Ectodermal cell (in vitro differentiated cells): ENCODE measurements around the gene ADD3.

ENCODE experiments used
- H3K27ac ChIP-seq: 2 replicates; pipeline ENCODE4 v1.7.0; 2013; ENCODE audit warnings: mild to moderate bottlenecking, low read depth, low read length; ENCODE audit not compliant: insufficient read depth, poor library complexity, severe bottlenecking
- H3K27me3 ChIP-seq: 2 replicates; pipeline ENCODE4 v1.7.0; 2013; ENCODE audit warnings: mild to moderate bottlenecking, low read length; ENCODE audit not compliant: insufficient read depth, control insufficient read depth, poor library complexity, severe bottlenecking
- H3K36me3 ChIP-seq: one replicate; pipeline ENCODE4 v1.7.0; 2013; ENCODE audit warnings: low read length; ENCODE audit not compliant: control insufficient read depth, insufficient read depth
- H3K4me1 ChIP-seq: one replicate; pipeline ENCODE4 v1.7.0; 2013; ENCODE audit warnings: low read length; ENCODE audit not compliant: control insufficient read depth, insufficient read depth
- H3K4me3 ChIP-seq: 2 replicates; pipeline ENCODE4 v1.7.0; 2013; ENCODE audit warnings: low read depth, low read length, control low read depth; ENCODE audit not compliant: insufficient read depth
- H3K9me3 ChIP-seq: 2 replicates; pipeline ENCODE4 v1.7.0; 2013; ENCODE audit warnings: mild to moderate bottlenecking, low read length, moderate library complexity; ENCODE audit not compliant: control insufficient read depth
- WGBS, 2 experiments: methylation state at CpG; one replicate each; pipeline ENCODE4 v1.1.7; 2013; ENCODE audit warnings: missing lambda C conversion rate in 2 of 2; 5-methylcytosine and 5-hydroxymethylcytosine counted together

The ADD3 gene

DNA sequence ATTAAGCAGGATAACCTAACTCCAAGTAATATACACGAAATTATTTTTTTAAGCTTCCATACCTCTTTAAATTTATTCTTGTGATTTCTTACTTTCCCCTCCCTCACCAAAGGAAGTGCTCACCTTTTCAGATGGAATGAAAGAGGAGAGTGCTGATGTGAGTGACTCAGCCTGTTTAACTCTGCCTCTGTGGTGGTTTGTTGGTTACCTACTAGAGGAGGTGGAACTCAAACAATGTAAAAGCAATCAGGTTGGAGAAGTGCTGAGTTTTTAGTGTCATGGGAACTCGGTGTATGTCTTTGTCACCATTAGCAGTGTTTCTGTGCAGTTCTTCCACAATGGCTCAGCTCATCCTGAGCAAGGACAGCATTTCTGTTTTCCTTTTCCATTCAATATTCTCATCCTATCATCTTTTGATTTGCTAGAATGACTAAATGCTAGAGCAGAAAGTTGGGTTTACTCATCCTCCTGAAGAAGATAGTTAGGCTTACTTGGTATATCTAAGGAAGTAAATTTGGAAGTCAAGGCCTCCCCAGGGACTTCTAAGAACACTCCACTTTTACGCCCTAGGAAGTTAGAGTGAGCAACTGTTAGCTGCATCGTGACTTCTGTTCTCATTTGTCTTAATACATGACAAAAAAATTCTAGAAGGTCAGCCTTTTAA is 6.0 kb downstream of the ADD3 start:
- H3K9me3 ChIP-seq, result no peaks in the 10 kb centered on the region
- no peak overlapping the region for H3K4me3 ChIP-seq
- no peaks in the 10 kb centered on the region for H3K36me3 ChIP-seq
- no peaks in the 10 kb centered on the region for H3K27me3 ChIP-seq
- H3K27ac ChIP-seq, result no peak overlapping the region
- H3K4me1 ChIP-seq, result peaks cover 25% of the 10 kb centered on the region
- 51 to 81% methylated on average over 2 to 4 of the region's 4 CpGs for WGBS, 2 experiments

GRCh38 chr10:110016039-110016438 is 8.3 kb downstream of the ADD3 start:
- Histone ChIP-seq H3K27ac (peak overlapping the region; percentile 3), H3K4me1 (peaks cover 15% of the 10 kb centered on the region), H3K27me3 (no peaks in the 10 kb centered on the region), H3K36me3 (no peaks in the 10 kb centered on the region), H3K9me3 (no peaks in the 10 kb centered on the region), H3K4me3 (no peak overlapping the region)

DNA sequence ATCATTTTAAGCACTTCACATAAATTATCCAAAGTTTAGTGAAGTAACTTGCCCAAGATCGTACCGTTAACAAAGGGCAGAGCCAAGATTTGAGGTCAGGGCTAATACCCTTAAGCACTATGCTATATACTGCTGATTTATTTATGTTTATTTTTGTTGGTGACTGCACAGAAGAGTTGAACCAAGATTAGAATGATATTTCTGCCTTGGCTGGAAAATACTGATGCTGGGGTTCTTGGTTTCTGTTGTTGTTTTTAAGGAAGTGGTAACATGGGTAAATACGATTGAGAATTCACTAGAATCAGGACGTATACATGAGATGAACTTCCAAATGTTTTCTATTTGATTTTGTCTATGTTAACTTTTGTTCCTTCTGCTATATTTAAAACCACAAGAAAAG is 9.3 kb downstream of the ADD3 start:
- Histone ChIP-seq H3K27me3 (no peaks in the 10 kb centered on the region), H3K4me3 (no peak overlapping the region), H3K4me1 (peaks cover 12% of the 10 kb centered on the region), H3K9me3 (no peaks in the 10 kb centered on the region), H3K27ac (no peak overlapping the region), H3K36me3 (no peaks in the 10 kb centered on the region)
- 85 to 97% methylated on average over 4 of the region's 4 CpGs for WGBS, 2 experiments

DNA sequence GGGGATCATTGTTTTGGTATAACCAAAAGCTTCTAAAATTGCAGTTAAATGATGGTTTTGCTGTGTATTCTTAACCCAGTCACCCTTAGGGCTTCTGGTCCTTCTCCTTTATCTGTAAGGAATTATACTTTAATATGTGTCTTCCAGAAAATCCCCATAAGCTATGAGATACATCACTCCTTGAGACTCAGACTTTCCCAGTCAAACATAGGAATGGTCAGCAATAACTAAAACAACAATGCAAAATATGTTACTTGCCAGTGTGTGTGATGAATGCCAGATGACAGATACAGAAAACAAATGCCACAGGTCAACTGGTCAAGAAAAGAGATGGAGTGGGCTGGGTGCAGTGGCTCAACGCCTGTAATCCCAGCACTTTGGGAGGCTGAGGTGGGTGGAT is 10.1 kb downstream of the ADD3 start:
- WGBS, 2 experiments, result 89 to 100% methylated on average over 1 of the region's 1 CpG
- H3K4me1 ChIP-seq, result peaks cover 9% of the 10 kb centered on the region
- no peaks in the 10 kb centered on the region for H3K9me3 ChIP-seq
- no peaks in the 10 kb centered on the region for H3K36me3 ChIP-seq
- H3K4me3 ChIP-seq, result no peak overlapping the region
- no peak overlapping the region for H3K27ac ChIP-seq
- H3K27me3 ChIP-seq, result no peaks in the 10 kb centered on the region

GRCh38 chr10:110020265-110020664 is 12.5 kb downstream of the ADD3 start:
- H3K36me3 ChIP-seq, result no peaks in the 10 kb centered on the region
- no peaks in the 10 kb centered on the region for H3K9me3 ChIP-seq
- WGBS, 2 experiments, result 93 to 94% methylated on average over 6 of the region's 6 CpGs

DNA sequence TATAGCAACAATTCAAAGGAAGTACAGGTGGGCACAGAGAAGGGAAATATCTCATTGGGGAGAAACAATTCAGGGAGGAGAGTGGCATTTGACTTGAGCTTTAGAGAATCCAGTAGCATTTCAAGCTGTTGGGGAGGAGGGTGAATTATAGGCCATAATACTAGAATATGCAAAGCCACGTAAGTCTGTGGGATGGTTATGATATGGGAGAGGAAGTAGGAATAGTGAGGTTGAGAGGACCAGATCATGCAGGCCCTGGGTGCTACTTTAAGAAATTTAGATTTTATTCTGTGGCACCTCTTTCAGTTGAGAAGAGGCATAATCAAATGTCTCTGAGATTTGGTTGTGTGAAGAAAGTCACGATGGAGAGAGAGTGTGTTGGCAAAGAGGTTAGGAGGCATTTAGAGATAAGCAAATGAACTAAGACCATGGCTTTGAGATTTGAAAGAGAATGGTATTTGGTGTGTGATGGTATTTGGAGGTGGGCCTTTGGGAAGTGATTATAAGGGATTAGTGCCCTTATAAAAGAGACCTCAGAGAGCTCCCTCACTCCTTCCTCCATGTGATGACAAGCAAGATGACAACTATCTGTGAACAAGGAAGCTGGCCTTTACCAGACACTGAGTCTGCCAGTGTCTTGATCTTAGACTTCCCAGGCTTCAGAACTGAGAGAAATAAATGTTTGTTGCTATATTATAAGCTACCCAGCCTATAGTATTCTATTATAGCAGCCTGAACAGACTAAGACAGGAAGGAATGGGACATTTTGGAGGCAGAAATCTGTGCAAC is 15.1 kb downstream of the ADD3 start:
- Histone ChIP-seq H3K4me1 (no peaks in the 10 kb centered on the region), H3K9me3 (no peaks in the 10 kb centered on the region), H3K27ac (no peak overlapping the region), H3K4me3 (no peak overlapping the region), H3K36me3 (no peaks in the 10 kb centered on the region), H3K27me3 (no peaks in the 10 kb centered on the region)
- 89 to 90% methylated on average over 2 of the region's 2 CpGs for WGBS, 2 experiments

More at GRCh38 chr10:110020265-110020664, 12.5 kb downstream of the ADD3 start:
- Histone ChIP-seq H3K27me3 (no peaks in the 10 kb centered on the region), H3K4me1 (peaks cover 9% of the 10 kb centered on the region), H3K4me3 (no peak overlapping the region), H3K27ac (no peak overlapping the region)

DNA sequence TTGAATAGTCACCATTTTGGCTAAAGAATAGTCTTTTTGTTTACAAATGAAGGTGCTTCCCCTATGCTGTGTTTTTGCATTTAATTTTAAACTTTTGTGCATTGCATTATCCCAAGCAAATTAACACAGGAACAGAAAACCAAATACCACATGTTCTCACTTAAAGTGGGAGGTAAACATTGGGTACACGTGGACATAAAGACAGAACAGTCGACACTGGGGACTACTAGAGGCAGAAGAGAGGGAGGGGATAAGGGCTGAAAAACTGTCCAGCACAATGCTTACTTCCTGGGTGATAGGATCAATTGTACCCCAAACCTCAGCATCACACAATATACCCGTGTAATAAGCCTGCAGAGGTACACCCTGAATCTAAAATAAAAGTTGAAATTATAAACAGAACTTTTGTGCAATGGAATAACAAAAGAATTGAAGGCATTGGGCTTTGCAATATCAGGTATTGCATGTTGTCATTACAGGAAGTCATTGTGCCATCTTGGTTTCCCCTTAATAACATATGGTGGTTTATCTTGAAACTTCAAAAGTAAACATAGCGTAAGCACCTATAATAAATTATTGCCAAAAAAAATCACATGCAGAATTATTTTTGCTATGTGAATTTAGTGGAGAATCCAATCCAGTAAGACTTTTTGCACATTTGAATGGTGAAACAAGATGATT is 16.1 kb downstream of the ADD3 start:
- WGBS, 2 experiments, result 83 to 86% methylated on average over 3 to 4 of the region's 4 CpGs
- no peak overlapping the region for H3K4me3 ChIP-seq
- no peak overlapping the region for H3K27ac ChIP-seq
- no peaks in the 10 kb centered on the region for H3K4me1 ChIP-seq
- H3K9me3 ChIP-seq, result no peaks in the 10 kb centered on the region
- no peaks in the 10 kb centered on the region for H3K36me3 ChIP-seq
- no peaks in the 10 kb centered on the region for H3K27me3 ChIP-seq

DNA sequence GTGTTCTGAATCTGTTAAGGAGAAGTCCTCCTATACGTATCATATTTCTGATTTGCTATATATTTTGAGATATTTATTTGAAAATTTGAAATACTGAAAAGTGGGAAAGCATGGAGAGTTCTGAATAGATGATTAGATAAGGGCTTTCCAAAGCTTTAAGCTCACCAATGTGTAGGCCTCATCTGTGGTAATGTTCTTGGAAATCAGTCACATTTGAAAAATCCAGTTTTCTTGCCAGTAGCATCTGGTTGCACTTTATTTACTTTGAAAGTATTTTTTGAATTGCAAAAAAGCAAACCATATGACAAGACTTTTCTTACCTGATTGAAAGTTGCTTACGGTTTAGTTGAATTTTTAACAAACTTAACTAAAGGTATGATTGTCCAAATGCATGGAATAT is 21.7 kb downstream of the ADD3 start:
- Histone ChIP-seq H3K4me3 (no peak overlapping the region), H3K9me3 (no peaks in the 10 kb centered on the region), H3K4me1 (no peaks in the 10 kb centered on the region), H3K36me3 (no peaks in the 10 kb centered on the region), H3K27ac (no peak overlapping the region), H3K27me3 (no peaks in the 10 kb centered on the region)
- WGBS, 2 experiments, result 83 to 100% methylated on average over 1 to 2 of the region's 2 CpGs

DNA sequence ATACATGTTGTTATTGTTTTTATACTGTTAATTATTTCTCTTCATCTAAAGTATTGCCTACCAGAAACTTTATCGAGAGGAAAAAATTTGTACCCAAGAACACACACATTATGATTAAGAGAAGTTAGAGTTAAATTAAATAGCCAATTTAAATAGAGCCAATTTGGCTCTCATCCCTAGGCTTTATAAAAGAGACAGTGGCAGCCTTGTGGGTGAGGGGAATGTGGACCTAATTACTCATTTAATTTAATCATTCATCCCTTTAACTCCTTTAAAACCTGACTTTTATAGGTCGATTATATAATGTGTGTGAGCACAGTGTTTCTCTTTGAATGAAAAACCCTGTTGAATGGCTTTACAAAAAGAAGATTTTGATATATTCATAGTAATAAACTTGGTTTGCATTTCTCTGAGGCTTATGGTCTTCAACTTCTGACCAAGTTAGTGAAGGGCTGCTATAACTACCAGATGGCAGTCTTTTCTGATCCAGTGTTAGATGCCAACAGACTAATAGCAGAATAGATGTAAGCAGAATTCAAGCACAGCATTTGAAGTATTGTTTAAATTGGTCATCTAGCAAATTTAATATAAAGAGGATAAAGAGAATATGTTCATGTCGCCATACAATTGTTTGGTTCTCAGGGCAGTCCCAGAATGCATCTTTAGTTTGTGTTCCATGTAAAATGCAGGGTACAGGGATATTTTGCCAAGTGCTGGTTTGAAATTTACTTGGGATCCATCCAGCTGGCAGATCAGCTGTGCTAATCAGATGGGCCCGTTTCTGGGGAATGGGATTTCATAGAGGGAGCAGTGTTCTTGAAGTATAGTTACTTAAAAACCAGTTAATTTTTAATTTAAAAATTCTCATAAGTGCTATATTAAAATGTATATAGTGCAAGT is 25.3 kb downstream of the ADD3 start:
- Histone ChIP-seq H3K36me3 (no peaks in the 10 kb centered on the region), H3K4me3 (no peak overlapping the region), H3K27me3 (no peaks in the 10 kb centered on the region), H3K27ac (no peak overlapping the region), H3K9me3 (no peaks in the 10 kb centered on the region), H3K4me1 (no peaks in the 10 kb centered on the region)
- WGBS, 2 experiments, result 86 to 94% methylated on average over 1 to 2 of the region's 4 CpGs
